Hepatocyte (in vitro differentiated cells): ENCODE results near the gene SCAPER. TPM values are rescaled to one million over a fixed set of nuclear protein-coding genes. Genes with fewer than 3 reads are reported as not detected.

Source experiments
- DNase-seq: peaks from one replicate; pipeline ENCODE4 v3.0.0-alpha.2; 2016; ENCODE audit warnings: low spot score
- H2AFZ ChIP-seq: fragments of 200-600 bp; sonication (generic); 2 replicates; pipeline ENCODE4 v1.6.0; 2016; ENCODE audit warnings: antibody characterized with exemption, mild to moderate bottlenecking
- H3K27ac ChIP-seq: fragments of 200-600 bp; sonication (generic); 2 replicates; pipeline ENCODE4 v1.5.1; 2016; ENCODE audit warnings: mild to moderate bottlenecking
- H3K27me3 ChIP-seq: fragments of 200-600 bp; sonication (generic); 2 replicates; pipeline ENCODE4 v1.6.1; 2016
- H3K36me3 ChIP-seq: fragments of 200-600 bp; sonication (generic); replicated peaks from 2 replicates; pipeline ENCODE4 v1.5.1; 2016; ENCODE audit warnings: low read depth; ENCODE audit not compliant: insufficient read depth
- H3K4me1 ChIP-seq: fragments of 200-600 bp; sonication (generic); 2 replicates; pipeline ENCODE4 v1.5.1; 2016; ENCODE audit warnings: mild to moderate bottlenecking, moderate library complexity; ENCODE audit not compliant: insufficient read depth
- H3K4me2 ChIP-seq: fragments of 200-600 bp; sonication (generic); 2 replicates; pipeline ENCODE4 v1.6.0; 2016
- H3K4me3 ChIP-seq: fragments of 200-600 bp; sonication (generic); 2 replicates; pipeline ENCODE4 v1.5.1; 2016; ENCODE audit warnings: mild to moderate bottlenecking
- H3K79me2 ChIP-seq: fragments of 200-600 bp; sonication (generic); 2 replicates; pipeline ENCODE4 v1.6.0; 2017; ENCODE audit warnings: mild to moderate bottlenecking
- H3K9me2 ChIP-seq: fragments of 200-600 bp; sonication (generic); replicated peaks from 2 replicates; pipeline ENCODE4 v1.6.0; 2017; ENCODE audit warnings: mild to moderate bottlenecking; ENCODE audit not compliant: insufficient read depth
- H3K9me3 ChIP-seq: fragments of 200-600 bp; sonication (generic); 2 replicates; pipeline ENCODE4 v1.5.1; 2016; ENCODE audit warnings: low read depth, mild to moderate bottlenecking
- H4K20me1 ChIP-seq: fragments of 200-600 bp; sonication (generic); 2 replicates; pipeline ENCODE4 v1.6.0; 2016; ENCODE audit warnings: mild to moderate bottlenecking; ENCODE audit not compliant: insufficient read depth, poor library complexity, severe bottlenecking
- EZH2 ChIP-seq: fragments of 200-600 bp; sonication (generic); IDR thresholded peaks from 2 replicates; pipeline ENCODE4 v1.6.1; 2016; ENCODE audit warnings: antibody characterized with exemption, mild to moderate bottlenecking, borderline replicate concordance
- EZH2phosphoT487 ChIP-seq: fragments of 200-600 bp; sonication (generic); IDR thresholded peaks from one replicate; pipeline ENCODE4 v1.6.1; 2018; ENCODE audit warnings: antibody characterized with exemption, mild to moderate bottlenecking, low read depth, moderate library complexity; ENCODE audit not compliant: unreplicated experiment, severe bottlenecking
- WGBS: methylation state at CpG from one replicate; pipeline ENCODE4 v1.1.6; 2016; ENCODE audit warnings: low lambda C conversion rate; ENCODE audit errors: missing lambda C conversion rate; 5-methylcytosine and 5-hydroxymethylcytosine counted together
- polyA plus RNA-seq: library from polyadenylated mRNA; unstranded; fragments of >200 nt; fragmentation: Nextera tagmentation; extraction: Ambion mirVana; gene quantifications from 2 replicates; pipeline ENCODE4 v1.2.1, GENCODE V29; 2016
- total RNA-seq: library from RNA; depleted of rRNA; stranded (reverse); fragments of >200 nt; gene quantifications from 2 replicates; pipeline ENCODE4 v1.2.3, GENCODE V29; 2014
- TF ChIP-seq, protein P1 (sequence below): fragments of 200-600 bp; sonication (generic); IDR thresholded peaks from 2 replicates; pipeline ENCODE4 v1.5.1; 2016; ENCODE audit warnings: antibody characterized with exemption, mild to moderate bottlenecking; ENCODE audit not compliant: poor library complexity

The SCAPER gene
- total and polyA plus RNA-seq, 2 experiments from 2014 or later, result 20.8 to 27.4 TPM

DNA sequence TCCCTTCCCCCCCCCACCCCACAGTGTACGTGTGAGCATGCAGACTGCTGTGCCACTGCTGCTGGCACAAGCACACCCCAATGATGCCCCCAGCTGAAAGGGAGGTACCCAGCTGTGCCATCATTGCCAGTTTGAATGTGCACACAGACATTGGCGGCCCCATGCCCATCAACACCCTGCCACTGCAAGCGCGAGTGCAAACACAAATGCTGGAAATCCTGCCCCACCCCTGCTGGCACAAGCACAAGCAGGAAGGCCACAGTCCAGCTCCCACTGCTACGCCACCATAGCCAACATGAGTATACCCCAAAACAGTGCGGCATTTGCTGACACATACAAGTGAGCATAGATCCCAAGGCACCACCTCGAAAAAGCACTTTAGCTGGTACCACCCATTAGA lies 222.9 kb downstream of the SCAPER start:
- Histone ChIP-seq H3K27me3 (no peaks in the 10 kb centered on the region), H3K79me2 (no peaks in the 10 kb centered on the region), H3K9me3 (no peaks in the 10 kb centered on the region), H3K36me3 (no peaks in the 10 kb centered on the region), H3K4me2 (no peak overlapping the region), H3K27ac (no peak overlapping the region), H4K20me1 (no peaks in the 10 kb centered on the region), H3K4me1 (no peaks in the 10 kb centered on the region), H2AFZ (no peak overlapping the region), H3K4me3 (no peak overlapping the region), H3K9me2 (no peaks in the 10 kb centered on the region)
- no peak for DNase-seq
- TF ChIP-seq, protein P1, sequence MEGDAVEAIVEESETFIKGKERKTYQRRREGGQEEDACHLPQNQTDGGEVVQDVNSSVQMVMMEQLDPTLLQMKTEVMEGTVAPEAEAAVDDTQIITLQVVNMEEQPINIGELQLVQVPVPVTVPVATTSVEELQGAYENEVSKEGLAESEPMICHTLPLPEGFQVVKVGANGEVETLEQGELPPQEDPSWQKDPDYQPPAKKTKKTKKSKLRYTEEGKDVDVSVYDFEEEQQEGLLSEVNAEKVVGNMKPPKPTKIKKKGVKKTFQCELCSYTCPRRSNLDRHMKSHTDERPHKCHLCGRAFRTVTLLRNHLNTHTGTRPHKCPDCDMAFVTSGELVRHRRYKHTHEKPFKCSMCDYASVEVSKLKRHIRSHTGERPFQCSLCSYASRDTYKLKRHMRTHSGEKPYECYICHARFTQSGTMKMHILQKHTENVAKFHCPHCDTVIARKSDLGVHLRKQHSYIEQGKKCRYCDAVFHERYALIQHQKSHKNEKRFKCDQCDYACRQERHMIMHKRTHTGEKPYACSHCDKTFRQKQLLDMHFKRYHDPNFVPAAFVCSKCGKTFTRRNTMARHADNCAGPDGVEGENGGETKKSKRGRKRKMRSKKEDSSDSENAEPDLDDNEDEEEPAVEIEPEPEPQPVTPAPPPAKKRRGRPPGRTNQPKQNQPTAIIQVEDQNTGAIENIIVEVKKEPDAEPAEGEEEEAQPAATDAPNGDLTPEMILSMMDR, result no peak
- TF ChIP-seq EZH2 (no peak), EZH2phosphoT487 (no peak)
- WGBS, result 98% methylated on average over 6 of the region's 7 CpGs

DNA sequence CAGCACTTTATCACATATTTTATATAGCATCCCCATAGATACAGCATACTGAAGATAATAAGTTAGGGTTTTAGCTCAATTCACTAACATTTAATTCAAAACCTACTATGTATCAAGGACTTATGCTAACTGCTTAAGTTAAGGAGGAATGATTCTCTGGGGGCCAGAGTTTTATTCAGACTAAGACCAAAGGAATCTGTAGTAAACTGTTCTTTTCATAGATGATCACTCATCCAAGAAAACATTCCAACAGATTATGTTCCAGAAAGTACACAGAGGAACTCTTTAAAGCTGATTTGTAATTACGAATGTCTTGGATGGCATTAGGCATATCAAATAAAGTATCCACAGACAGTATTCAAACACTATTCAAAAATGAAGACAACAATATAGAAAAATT lies 226.4 kb downstream of the SCAPER start:
- Histone ChIP-seq H4K20me1 (no peaks in the 10 kb centered on the region), H3K27me3 (no peaks in the 10 kb centered on the region), H3K9me3 (no peaks in the 10 kb centered on the region), H3K79me2 (no peaks in the 10 kb centered on the region), H3K9me2 (no peaks in the 10 kb centered on the region), H3K4me2 (no peak overlapping the region), H3K27ac (no peak overlapping the region), H2AFZ (no peak overlapping the region), H3K36me3 (no peaks in the 10 kb centered on the region), H3K4me3 (no peak overlapping the region), H3K4me1 (no peaks in the 10 kb centered on the region)
- no peak for DNase-seq
- 83% methylated on average over 1 of the region's 1 CpG for WGBS
- TF ChIP-seq EZH2phosphoT487 (no peak), EZH2 (no peak)
- TF ChIP-seq, protein P1, result no peak

DNA sequence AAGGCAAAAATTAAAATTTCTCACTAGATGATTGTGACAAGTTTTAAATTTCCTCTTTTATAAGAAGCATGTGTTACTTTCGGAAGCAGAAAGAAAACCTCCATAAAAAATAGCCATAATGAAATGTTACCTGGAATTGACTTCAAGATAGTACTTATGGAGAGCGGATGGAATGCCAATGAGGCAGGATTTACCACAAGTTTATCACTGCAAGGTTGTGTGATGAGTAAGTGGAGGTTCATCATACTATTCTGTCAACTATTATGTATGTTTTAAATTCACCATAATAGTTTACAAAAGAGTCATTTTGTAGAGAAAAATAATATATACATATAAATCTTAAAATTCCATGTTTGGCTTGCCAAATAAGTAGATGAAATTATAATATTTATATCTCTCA lies 230.3 kb downstream of the SCAPER start:
- Histone ChIP-seq H2AFZ (no peak overlapping the region), H3K36me3 (no peaks in the 10 kb centered on the region), H3K79me2 (no peaks in the 10 kb centered on the region), H4K20me1 (no peaks in the 10 kb centered on the region), H3K4me1 (no peaks in the 10 kb centered on the region), H3K4me3 (no peak overlapping the region), H3K9me3 (no peaks in the 10 kb centered on the region), H3K27ac (no peak overlapping the region), H3K4me2 (no peak overlapping the region), H3K9me2 (no peaks in the 10 kb centered on the region), H3K27me3 (no peaks in the 10 kb centered on the region)
- 90% methylated on average over 2 of the region's 2 CpGs for WGBS
- TF ChIP-seq, protein P1, result no peak
- no peak for TF ChIP-seq EZH2
- no peak for TF ChIP-seq EZH2phosphoT487
- no peak for DNase-seq
